Body of pancreas (tissue), 4 donors: ENCODE results near the gene ZNF385D. TPM values are rescaled to one million over a fixed set of nuclear protein-coding genes. Genes with fewer than 3 reads are reported as not detected.

Experiments
- ATAC-seq: fragments of 150-250 bp; one replicate; pipeline ENCODE4 v1.9.1; 2016
- DNase-seq, 4 donors: peaks; one replicate each; pipeline ENCODE4 v3.0.0-alpha.2; 2019
- H3K27ac ChIP-seq, 4 donors: fragments of 200-600 bp; sonication (generic); 1 replicate in 3 of 4; 2 replicates in 1 of 4; pipeline versions ENCODE4 v1.5.1 to v1.6.1; 2016 to 2019; ENCODE audit warnings: mild to moderate bottlenecking in 1 of 4, mixed read lengths in 1 of 4, moderate library complexity in 1 of 4
- H3K27me3 ChIP-seq, 2 donors: fragments of 200-600 bp; sonication (generic); one replicate each; pipeline ENCODE4 v1.6.0; 2016; ENCODE audit warnings: mild to moderate bottlenecking in 1 of 2
- H3K36me3 ChIP-seq, 2 donors: fragments of 200-600 bp; sonication (generic); replicated peaks in 1 of 2; 2 replicates each; pipeline ENCODE4 v1.5.1; 2016; ENCODE audit warnings: low read depth in 2 of 2; ENCODE audit not compliant: insufficient read depth in 1 of 2
- H3K4me1 ChIP-seq: fragments of 200-600 bp; sonication (generic); one replicate; pipeline ENCODE4 v1.6.0; 2016
- H3K4me3 ChIP-seq, 2 donors: fragments of 200-600 bp; sonication (generic); 1 replicate in 1 of 2; 2 replicates in 1 of 2; pipeline ENCODE4 v1.5.1; 2016 to 2019
- H3K9me3 ChIP-seq, 3 donors: fragments of 200-600 bp; sonication (generic); 1 replicate in 2 of 3; 2 replicates in 1 of 3; pipeline ENCODE4 v1.5.1; 2016
- POLR2A ChIP-seq, 3 donors: fragments of 450-650 bp; IDR thresholded peaks; one replicate each; pipeline ENCODE4 v1.6.1; 2016; ENCODE audit warnings: antibody characterized with exemption in 3 of 3, mild to moderate bottlenecking in 2 of 3
- WGBS, 2 donors: methylation state at CpG; one replicate each; pipeline ENCODE4 v1.1.5; 2017; 5-methylcytosine and 5-hydroxymethylcytosine counted together
- intact Hi-C: fragments of 100-400 bp; cut with DNase I; formaldehyde crosslinking; loops from one replicate; pipeline ENCODE4 v1.15.1; 2023
- total RNA-seq, 2 donors: library from RNA; depleted of rRNA; stranded (reverse); fragments of >200 nt; gene quantifications; one replicate each; pipeline ENCODE4 v1.1.0, GENCODE V29; 2016
- TF ChIP-seq, protein P1 (sequence below), 7 experiments: fragments of 450-650 bp in 4 of 7; fragments of 200-600 bp in 3 of 7; sonication (generic) in 3 of 7; IDR thresholded peaks; one replicate each; pipeline ENCODE4 v1.5.1; 2016 to 2019; ENCODE audit warnings: antibody characterized with exemption in 7 of 7

Gene ZNF385D
- total RNA-seq, 2 donors from 2014 or later: 3.9 to 5.9 TPM

DNA sequence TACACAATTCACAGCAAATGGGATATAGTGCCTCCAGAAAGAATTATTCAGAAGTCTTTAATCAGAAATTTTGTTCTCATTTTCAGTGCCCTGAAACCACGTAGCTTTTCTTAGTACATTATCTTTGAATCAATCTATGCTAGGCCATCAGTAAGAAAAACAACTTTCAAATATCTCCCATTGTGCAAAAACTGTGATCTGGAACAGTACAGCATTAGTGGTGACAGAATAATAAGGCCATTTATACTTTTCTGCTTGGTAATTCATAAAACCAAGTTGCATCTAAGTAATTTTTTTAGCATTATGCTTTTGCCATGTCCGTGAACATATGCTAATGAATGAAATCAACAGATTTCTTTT is 35.4 kb upstream of the ZNF385D start:
- intact Hi-C loops: no loop called here
- TF ChIP-seq, protein P1, sequence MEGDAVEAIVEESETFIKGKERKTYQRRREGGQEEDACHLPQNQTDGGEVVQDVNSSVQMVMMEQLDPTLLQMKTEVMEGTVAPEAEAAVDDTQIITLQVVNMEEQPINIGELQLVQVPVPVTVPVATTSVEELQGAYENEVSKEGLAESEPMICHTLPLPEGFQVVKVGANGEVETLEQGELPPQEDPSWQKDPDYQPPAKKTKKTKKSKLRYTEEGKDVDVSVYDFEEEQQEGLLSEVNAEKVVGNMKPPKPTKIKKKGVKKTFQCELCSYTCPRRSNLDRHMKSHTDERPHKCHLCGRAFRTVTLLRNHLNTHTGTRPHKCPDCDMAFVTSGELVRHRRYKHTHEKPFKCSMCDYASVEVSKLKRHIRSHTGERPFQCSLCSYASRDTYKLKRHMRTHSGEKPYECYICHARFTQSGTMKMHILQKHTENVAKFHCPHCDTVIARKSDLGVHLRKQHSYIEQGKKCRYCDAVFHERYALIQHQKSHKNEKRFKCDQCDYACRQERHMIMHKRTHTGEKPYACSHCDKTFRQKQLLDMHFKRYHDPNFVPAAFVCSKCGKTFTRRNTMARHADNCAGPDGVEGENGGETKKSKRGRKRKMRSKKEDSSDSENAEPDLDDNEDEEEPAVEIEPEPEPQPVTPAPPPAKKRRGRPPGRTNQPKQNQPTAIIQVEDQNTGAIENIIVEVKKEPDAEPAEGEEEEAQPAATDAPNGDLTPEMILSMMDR (IDR thresholded peaks at IDR 0.05): no peak
- no peak for TF ChIP-seq POLR2A (IDR thresholded peaks at IDR 0.05)
- DNase-seq: no peak
- H3K27ac ChIP-seq: no peak overlapping the region
- no peaks in the 10 kb centered on the region for H3K27me3 ChIP-seq
- ATAC-seq: no peak
- H3K4me3 ChIP-seq: no peak overlapping the region
- H3K4me1 ChIP-seq: no peaks in the 10 kb centered on the region
- H3K9me3 ChIP-seq: no peaks in the 10 kb centered on the region
- WGBS, 2 donors: 18 to 28% methylated on average over 2 of the region's 2 CpGs
- H3K36me3 ChIP-seq: no peaks in the 10 kb centered on the region

DNA sequence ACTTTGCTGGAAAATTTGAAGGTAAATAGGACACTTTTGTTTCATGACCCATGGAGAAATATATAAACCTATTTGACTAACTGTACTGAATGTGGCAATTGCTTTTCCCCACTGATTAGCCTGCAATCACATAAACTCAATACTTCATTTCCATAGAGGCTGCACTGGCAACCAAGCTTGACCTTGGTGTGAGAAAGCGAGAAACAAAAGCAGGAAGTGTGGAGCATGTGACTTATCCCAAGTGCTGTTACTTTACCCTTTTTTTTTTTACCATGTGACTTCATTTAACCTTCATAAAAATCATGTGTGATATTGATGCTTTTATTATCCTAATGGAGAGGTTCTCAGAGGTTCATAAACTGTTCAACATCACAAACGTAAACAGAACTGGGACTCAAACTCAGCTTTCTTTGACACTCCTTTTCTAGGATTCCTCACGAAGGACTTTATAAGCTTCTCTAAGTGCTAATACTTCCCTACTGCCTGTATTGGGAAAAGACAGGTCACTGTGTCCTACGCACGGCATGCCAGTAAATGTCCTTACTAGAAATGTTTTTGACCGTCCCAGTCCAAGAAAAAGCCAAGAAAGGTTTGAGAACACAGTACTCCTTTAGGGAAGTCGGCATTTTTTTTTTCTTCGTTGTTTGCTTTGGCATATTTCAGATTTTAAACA is 34.9 kb upstream of the ZNF385D start:
- TF ChIP-seq, protein P1 (IDR thresholded peaks at IDR 0.05): no peak
- TF ChIP-seq POLR2A (IDR thresholded peaks at IDR 0.05): no peak
- 43 to 62% methylated on average over 8 of the region's 8 CpGs for WGBS, 2 donors
- H3K27me3 ChIP-seq: no peaks in the 10 kb centered on the region
- H3K9me3 ChIP-seq: no peaks in the 10 kb centered on the region
- no peaks in the 10 kb centered on the region for H3K4me1 ChIP-seq
- H3K36me3 ChIP-seq: no peaks in the 10 kb centered on the region
- no peak for ATAC-seq
- DNase-seq: no peak
- no peak overlapping the region for H3K27ac ChIP-seq
- intact Hi-C loops: no loop called here
- H3K4me3 ChIP-seq: no peak overlapping the region

DNA sequence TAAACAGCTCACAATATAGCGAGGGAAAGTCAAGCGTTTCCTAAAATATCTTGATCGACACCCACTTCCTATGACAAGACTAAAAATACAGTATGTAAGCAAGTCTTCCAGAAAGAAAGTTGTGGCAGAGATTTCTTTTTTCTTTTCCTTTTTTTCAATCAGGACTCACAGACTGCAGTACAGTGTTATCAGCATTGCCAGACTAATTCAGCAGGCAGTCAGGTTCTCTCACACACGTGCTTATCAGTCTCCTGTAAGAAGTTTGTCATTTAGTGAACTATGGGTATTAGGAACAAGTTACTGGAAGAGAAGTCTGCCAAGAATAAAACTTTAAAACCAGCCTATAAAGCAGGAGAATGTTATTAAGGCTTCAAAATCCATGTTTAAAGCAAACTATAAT is 32.8 kb upstream of the ZNF385D start:
- intact Hi-C loops: no loop called here
- WGBS, 2 donors: 27 to 33% methylated on average over 4 of the region's 4 CpGs
- DNase-seq: no peak

DNA sequence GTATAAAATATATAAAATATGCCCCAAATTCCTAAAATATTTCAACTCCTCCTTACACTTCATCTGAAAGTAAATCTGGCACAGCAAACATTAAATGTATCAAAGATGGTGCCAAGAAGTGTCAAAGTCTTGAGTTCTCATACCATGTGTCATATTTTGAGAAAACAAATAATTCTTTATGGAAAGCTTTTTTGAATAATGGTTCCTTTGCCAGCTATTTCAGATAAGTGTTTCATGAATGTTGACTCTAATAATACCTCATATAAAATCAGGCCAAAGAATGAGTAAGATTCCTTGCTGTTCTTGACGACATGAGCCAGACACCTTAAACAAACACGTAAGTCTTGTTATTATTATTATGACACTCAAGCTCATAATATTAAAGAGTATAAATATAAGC is 30.3 kb upstream of the ZNF385D start:
- no peak for DNase-seq
- Histone ChIP-seq H3K36me3 (no peaks in the 10 kb centered on the region), H3K27me3 (no peaks in the 10 kb centered on the region), H3K27ac (no peak overlapping the region), H3K4me1 (no peaks in the 10 kb centered on the region), H3K4me3 (no peak overlapping the region), H3K9me3 (no peaks in the 10 kb centered on the region)
- intact Hi-C loops: no loop called here
- WGBS, 2 donors: 62 to 95% methylated on average over 2 of the region's 2 CpGs
- no peak for ATAC-seq
- TF ChIP-seq POLR2A (IDR thresholded peaks at IDR 0.05): no peak

More for the DNA sequence above, 32.8 kb upstream of the ZNF385D start:
- TF ChIP-seq, protein P1 (IDR thresholded peaks at IDR 0.05): no peak
- no peak for TF ChIP-seq POLR2A (IDR thresholded peaks at IDR 0.05)
- Histone ChIP-seq H3K27me3 (no peaks in the 10 kb centered on the region), H3K4me3 (no peak overlapping the region), H3K27ac (no peak overlapping the region), H3K36me3 (no peaks in the 10 kb centered on the region), H3K4me1 (no peaks in the 10 kb centered on the region), H3K9me3 (no peaks in the 10 kb centered on the region)
- ATAC-seq: no peak

DNA sequence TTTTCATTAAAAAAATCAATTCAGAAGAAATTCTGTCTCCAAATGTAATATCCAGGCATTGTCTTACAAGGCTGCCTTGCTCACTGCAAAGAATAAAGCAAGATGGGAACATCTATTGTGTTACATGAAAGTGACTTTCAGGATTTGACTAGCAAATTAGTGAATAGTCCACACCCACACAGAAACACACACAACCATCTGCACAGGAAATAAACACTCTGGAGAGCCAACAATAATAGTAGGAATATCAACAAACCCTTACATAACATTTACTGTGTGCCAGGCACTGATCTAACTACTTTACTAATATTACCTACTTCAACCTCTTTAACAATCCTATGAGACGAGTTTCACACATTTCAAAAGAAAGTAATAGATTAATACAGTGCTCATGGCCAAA is 28.9 kb upstream of the ZNF385D start:
- 50 to 59% methylated on average over 1 of the region's 1 CpG for WGBS, 2 donors
- no peak overlapping the region for H3K4me3 ChIP-seq
- intact Hi-C loops: no loop called here
- H3K9me3 ChIP-seq: no peaks in the 10 kb centered on the region
- no peak for TF ChIP-seq POLR2A (IDR thresholded peaks at IDR 0.05)
- ATAC-seq: no peak
- DNase-seq: no peak
- H3K4me1 ChIP-seq: no peaks in the 10 kb centered on the region
- no peaks in the 10 kb centered on the region for H3K27me3 ChIP-seq
- no peaks in the 10 kb centered on the region for H3K36me3 ChIP-seq
- no peak overlapping the region for H3K27ac ChIP-seq

DNA sequence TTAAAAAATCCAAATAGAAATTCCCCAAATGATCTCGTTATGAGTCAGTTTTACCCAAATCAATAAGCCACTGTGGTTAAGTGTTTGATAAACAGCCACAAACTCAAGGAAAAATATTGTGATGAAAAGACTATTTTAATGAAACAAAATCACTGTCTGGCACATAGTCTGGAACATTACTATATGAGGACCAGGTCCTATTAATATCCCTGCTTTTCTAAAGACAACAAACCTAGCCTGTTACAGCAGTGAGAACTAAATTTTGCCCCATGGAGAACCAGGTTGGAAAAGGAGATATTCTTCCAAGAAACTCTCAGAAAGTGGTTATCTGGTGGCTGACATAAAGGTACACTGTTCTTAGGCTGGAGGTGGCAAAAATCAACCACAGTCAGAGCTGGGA is 27.7 kb upstream of the ZNF385D start:
- Histone ChIP-seq H3K27ac (no peak overlapping the region), H3K36me3 (no peaks in the 10 kb centered on the region), H3K27me3 (no peaks in the 10 kb centered on the region), H3K9me3 (no peaks in the 10 kb centered on the region), H3K4me3 (no peak overlapping the region), H3K4me1 (no peaks in the 10 kb centered on the region)
- intact Hi-C loops: no loop called here
- DNase-seq (no peak), ATAC-seq (no peak)
- WGBS, 2 donors: 63 to 64% methylated on average over 1 of the region's 1 CpG
- TF ChIP-seq, protein P1 (IDR thresholded peaks at IDR 0.05): no peak
- TF ChIP-seq POLR2A (IDR thresholded peaks at IDR 0.05): no peak
